Thoracic aorta (tissue), 2 donors: Measurements from ENCODE around the gene ACOX3. TPM values are rescaled to one million over a fixed set of nuclear protein-coding genes. Genes with fewer than 3 reads are reported as not detected.

Experiments used
- ATAC-seq: fragments of 150-250 bp; one replicate; pipeline ENCODE4 v1.8.0; 2017; ENCODE audit warnings: low read depth; ENCODE audit not compliant: insufficient number of reproducible peaks, low FRiP score
- DNase-seq: peaks from one replicate; pipeline ENCODE4 v3.0.0-alpha.2; 2020; ENCODE audit warnings: low spot score
- H3K27ac ChIP-seq, 2 donors: fragments of 200-600 bp; sonication (generic); 1 replicate in 1 of 2; 2 replicates in 1 of 2; pipeline ENCODE4 v1.5.1; 2016; ENCODE audit warnings: mild to moderate bottlenecking in 2 of 2, moderate library complexity in 2 of 2
- H3K27me3 ChIP-seq: fragments of 200-600 bp; sonication (generic); replicated peaks from 2 replicates; pipeline ENCODE4 v1.6.0; 2016; ENCODE audit warnings: mild to moderate bottlenecking; ENCODE audit not compliant: insufficient read depth
- H3K36me3 ChIP-seq: fragments of 200-600 bp; sonication (generic); one replicate; pipeline ENCODE4 v1.5.1; 2016
- H3K4me1 ChIP-seq, 2 donors: fragments of 200-600 bp; sonication (generic); 1 replicate in 1 of 2; 2 replicates in 1 of 2; pipeline versions ENCODE4 v1.5.1 to v1.6.0; 2016; ENCODE audit warnings: low read depth in 2 of 2, mild to moderate bottlenecking in 1 of 2; ENCODE audit not compliant: control insufficient read depth in 1 of 2
- H3K4me3 ChIP-seq: fragments of 200-600 bp; sonication (generic); 2 replicates; pipeline ENCODE4 v1.5.1; 2016; ENCODE audit warnings: mild to moderate bottlenecking
- H3K9me3 ChIP-seq: fragments of 200-600 bp; sonication (generic); 2 replicates; pipeline ENCODE4 v1.5.1; 2016
- CTCF ChIP-seq: fragments of 200-600 bp; sonication (generic); IDR thresholded peaks from one replicate; pipeline ENCODE4 v1.5.1; 2019; ENCODE audit warnings: antibody characterized with exemption
- total RNA-seq, 2 donors: library from RNA; depleted of rRNA; stranded (reverse); fragments of >200 nt; gene quantifications; one replicate each; pipeline versions ENCODE4 v1.1.0 to v1.2.3, GENCODE V29; 2016

The ACOX3 gene
- total RNA-seq, 2 donors from 2014 or later: 47.8 to 72.7 TPM

- Histone ChIP-seq H3K27ac (no peak overlapping the region), H3K36me3 (peaks cover 14% of the 10 kb centered on the region), H3K4me1 (peaks cover 0 to 25% of the 10 kb centered on the region in 2 donors), H3K4me3 (no peak overlapping the region), H3K9me3 (no peaks in the 10 kb centered on the region), H3K27me3 (no peaks in the 10 kb centered on the region)
- no peak for TF ChIP-seq CTCF
- ATAC-seq: no peak
- no peak for DNase-seq
Observed at GRCh38 chr4:8365951-8366350, 74.6 kb downstream of the ACOX3 start.

GRCh38 chr4:8365353-8365752 is 75.2 kb downstream of the ACOX3 start:
- no peak overlapping the region for H3K4me3 ChIP-seq
- H3K36me3 ChIP-seq: peaks cover 14% of the 10 kb centered on the region
- no peak overlapping the region for H3K27ac ChIP-seq
- ATAC-seq: no peak
- H3K9me3 ChIP-seq: no peaks in the 10 kb centered on the region
- H3K27me3 ChIP-seq: no peaks in the 10 kb centered on the region
- TF ChIP-seq CTCF: no peak
- DNase-seq: no peak
- peaks cover 0 to 25% of the 10 kb centered on the region in 2 donors for H3K4me1 ChIP-seq

GRCh38 chr4:8364848-8365350 is 75.6 kb downstream of the ACOX3 start:
- Histone ChIP-seq H3K4me3 (no peak overlapping the region), H3K9me3 (no peaks in the 10 kb centered on the region), H3K36me3 (peaks cover 14% of the 10 kb centered on the region), H3K27me3 (no peaks in the 10 kb centered on the region), H3K4me1 (peaks cover 0 to 25% of the 10 kb centered on the region in 2 donors), H3K27ac (no peak overlapping the region)
- TF ChIP-seq CTCF: no peak
- ATAC-seq (no peak), DNase-seq (no peak)

- no peak overlapping the region for H3K4me3 ChIP-seq
- no peaks in the 10 kb centered on the region for H3K9me3 ChIP-seq
- H3K4me1 ChIP-seq: peaks cover 0 to 25% of the 10 kb centered on the region in 2 donors
- DNase-seq (no peak), ATAC-seq (no peak)
- peak overlapping the region in 1 of 2 donors; percentile 53 for H3K27ac ChIP-seq
- peaks cover 14% of the 10 kb centered on the region for H3K36me3 ChIP-seq
- TF ChIP-seq CTCF: no peak
- H3K27me3 ChIP-seq: no peaks in the 10 kb centered on the region
Observed at GRCh38 chr4:8364141-8364540, 76.4 kb downstream of the ACOX3 start.

GRCh38 chr4:8362483-8362882 is 78.0 kb downstream of the ACOX3 start:
- peaks cover 14% of the 10 kb centered on the region for H3K36me3 ChIP-seq
- no peaks in the 10 kb centered on the region for H3K27me3 ChIP-seq
- no peak for DNase-seq
- TF ChIP-seq CTCF: no peak
- H3K27ac ChIP-seq: peak overlapping the region in 1 of 2 donors; percentile 8
- H3K4me3 ChIP-seq: no peak overlapping the region
- ATAC-seq: no peak
- H3K4me1 ChIP-seq: peaks cover 0 to 25% of the 10 kb centered on the region in 2 donors
- no peaks in the 10 kb centered on the region for H3K9me3 ChIP-seq
